Right lobe of liver (tissue), 6 donors: ENCODE measurements around the gene HOXB5. TPM values are rescaled to one million over a fixed set of nuclear protein-coding genes. Genes with fewer than 3 reads are reported as not detected.
A peak's percentile ranks its signal among the peaks of the same experiment; 100 is the strongest.

Experiments
- ATAC-seq, 4 donors: fragments of 200-7000 bp; cut with Tn5 transposase; one replicate each; pipeline ENCODE4 v1.9.1; 2020; ENCODE audit warnings: mild to moderate bottlenecking in 4 of 4, moderate library complexity in 4 of 4
- DNase-seq, 3 donors: peaks; one replicate each; pipeline ENCODE4 v3.0.0-alpha.2; 2020
- H3K27ac ChIP-seq, 3 donors: fragments of 200-600 bp; one replicate each; pipeline ENCODE4 v1.8.0; 2022
- H3K27me3 ChIP-seq, 2 donors: fragments of 200-600 bp; one replicate each; pipeline ENCODE4 v1.8.0; 2022
- H3K36me3 ChIP-seq, 4 donors: fragments of 200-600 bp; sonication (generic) in 1 of 4; one replicate each; pipeline versions ENCODE4 v1.5.1 to v1.8.0; 2017 to 2022; ENCODE audit warnings: control low read depth in 1 of 4
- H3K4me1 ChIP-seq, 4 donors: fragments of 200-600 bp; sonication (generic) in 1 of 4; one replicate each; pipeline versions ENCODE4 v1.5.1 to v1.8.0; 2017 to 2022; ENCODE audit warnings: control low read depth in 1 of 4
- H3K4me3 ChIP-seq, 3 donors: fragments of 200-600 bp; one replicate each; pipeline ENCODE4 v1.8.0; 2022
- H3K9me3 ChIP-seq, 4 donors: fragments of 200-600 bp; sonication (generic) in 1 of 4; one replicate each; pipeline versions ENCODE4 v1.5.1 to v1.8.0; 2017 to 2022; ENCODE audit warnings: control low read depth in 1 of 4
- POLR2A ChIP-seq: fragments of 450-650 bp; IDR thresholded peaks from one replicate; pipeline ENCODE4 v1.6.1; 2017; ENCODE audit warnings: antibody characterized with exemption, mild to moderate bottlenecking
- WGBS: methylation state at CpG from one replicate; pipeline ENCODE4 v1.1.6; 2018; ENCODE audit warnings: low coverage, low lambda C conversion rate; ENCODE audit not compliant: insufficient coverage; ENCODE audit errors: missing lambda C conversion rate; 5-methylcytosine and 5-hydroxymethylcytosine counted together
- intact Hi-C, 2 donors: fragments of 100-400 bp; cut with DNase I; formaldehyde crosslinking; loops; one replicate each; pipeline versions ENCODE4 v1.11.2 to v1.14.1; 2022
- total RNA-seq, 6 experiments: library from RNA; depleted of rRNA in 2 of 6; stranded (reverse); fragments of >200 nt in 2 of 6; fragmentation: NEBNext Ultra II Directional in 3 of 6; extraction: Animal tissue kit (Norgen Biotek cat#: 25700) in 3 of 6; gene quantifications; one replicate each; pipeline versions ENCODE4 v1.1.0 to v1.2.4, GENCODE V29; 2016 to 2023
- TF ChIP-seq, protein P1 (sequence below), 4 donors: fragments of 200-600 bp in 3 of 4; fragments of 450-650 bp in 1 of 4; IDR thresholded peaks; one replicate each; pipeline versions ENCODE4 v1.5.1 to v1.8.0; 2016 to 2022; ENCODE audit warnings: antibody characterized with exemption in 4 of 4, mild to moderate bottlenecking in 2 of 4
- donor health status: DM: no; HTN: yes; CAD: no.
- donor health status: DM: no; HTN: no; CAD: no.
- donor health status: DM: no; HTN: no; CAD: no.
- donor health status: DM: no; HTN: yes; CAD: no.
- donor health status: DM: no; HTN: yes; CAD: no.

HOXB5 gene
- total RNA-seq, 6 experiments from 2014 or later, result 0.11 to 0.29 (median 0.19) TPM; not detected in 1

DNA sequence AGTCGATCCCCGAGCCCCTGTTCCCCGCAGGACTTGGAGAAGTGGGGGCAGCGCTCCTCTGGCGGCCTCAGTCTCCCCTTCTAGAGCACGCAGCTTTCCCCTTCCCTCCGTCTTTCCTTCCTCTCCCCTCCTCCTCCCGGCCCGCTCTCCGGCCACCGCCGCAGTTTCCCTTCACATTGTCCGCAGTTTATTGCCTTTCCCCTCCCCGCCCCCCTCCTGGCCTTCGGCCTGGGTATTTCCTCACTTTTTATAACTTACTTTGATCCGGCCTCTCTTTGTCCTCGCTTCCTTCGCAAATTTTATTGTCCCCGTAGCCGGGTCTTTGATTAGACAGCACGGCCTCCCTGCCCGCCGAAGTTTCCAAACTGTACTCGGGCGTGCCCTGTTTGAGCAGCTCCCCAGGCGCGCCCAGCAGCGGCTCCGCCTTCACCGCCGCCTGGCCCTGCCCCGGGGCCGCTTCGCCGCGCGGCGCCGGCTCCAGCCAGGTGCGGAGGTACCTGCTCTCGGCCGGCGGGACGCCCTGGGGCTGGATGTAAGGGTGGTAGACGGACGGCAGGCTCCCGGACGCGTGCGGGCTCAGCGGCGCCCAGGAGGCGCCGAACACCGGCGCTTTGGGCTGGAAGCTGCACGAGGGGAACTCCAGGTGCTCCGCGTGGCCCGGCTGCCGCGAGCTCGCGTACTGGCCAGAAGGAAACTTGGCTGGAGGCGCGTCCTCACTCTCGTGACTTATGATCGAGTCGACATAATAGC, 32.1 kb upstream of the HOXB5 start:
- Histone ChIP-seq H3K27me3 (peaks cover 35 to 72% of the 10 kb centered on the region in 2 donors), H3K4me1 (peaks cover 0 to 17% (median 2%) of the 10 kb centered on the region in 4 donors), H3K36me3 (no peaks in the 10 kb centered on the region), H3K4me3 (peak overlapping the region in 2 of 3 donors; percentile 9 to 31), H3K9me3 (no peaks in the 10 kb centered on the region), H3K27ac (no peak overlapping the region)
- ATAC-seq (peak; percentile 54 to 60 (median 56)), DNase-seq (no peak)
- TF ChIP-seq, protein P1, sequence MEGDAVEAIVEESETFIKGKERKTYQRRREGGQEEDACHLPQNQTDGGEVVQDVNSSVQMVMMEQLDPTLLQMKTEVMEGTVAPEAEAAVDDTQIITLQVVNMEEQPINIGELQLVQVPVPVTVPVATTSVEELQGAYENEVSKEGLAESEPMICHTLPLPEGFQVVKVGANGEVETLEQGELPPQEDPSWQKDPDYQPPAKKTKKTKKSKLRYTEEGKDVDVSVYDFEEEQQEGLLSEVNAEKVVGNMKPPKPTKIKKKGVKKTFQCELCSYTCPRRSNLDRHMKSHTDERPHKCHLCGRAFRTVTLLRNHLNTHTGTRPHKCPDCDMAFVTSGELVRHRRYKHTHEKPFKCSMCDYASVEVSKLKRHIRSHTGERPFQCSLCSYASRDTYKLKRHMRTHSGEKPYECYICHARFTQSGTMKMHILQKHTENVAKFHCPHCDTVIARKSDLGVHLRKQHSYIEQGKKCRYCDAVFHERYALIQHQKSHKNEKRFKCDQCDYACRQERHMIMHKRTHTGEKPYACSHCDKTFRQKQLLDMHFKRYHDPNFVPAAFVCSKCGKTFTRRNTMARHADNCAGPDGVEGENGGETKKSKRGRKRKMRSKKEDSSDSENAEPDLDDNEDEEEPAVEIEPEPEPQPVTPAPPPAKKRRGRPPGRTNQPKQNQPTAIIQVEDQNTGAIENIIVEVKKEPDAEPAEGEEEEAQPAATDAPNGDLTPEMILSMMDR (IDR thresholded peaks at IDR 0.05), result no peak
- TF ChIP-seq POLR2A, result no peak
- intact Hi-C loops, result no loop called here
- 2% methylated on average over 37 of the region's 69 CpGs for WGBS

GRCh38 chr17:48624544-48625494, 31.2 kb upstream of the HOXB5 start:
- ATAC-seq (peak; percentile 28 to 58 (median 40)), DNase-seq (no peak)
- WGBS, result 3% methylated on average over 17 of the region's 66 CpGs
- intact Hi-C loops, result no loop called here
- H3K4me1 ChIP-seq, result peaks cover 0 to 17% (median 2%) of the 10 kb centered on the region in 4 donors
- H3K36me3 ChIP-seq, result no peaks in the 10 kb centered on the region
- peak overlapping the region in 1 of 3 donors; percentile 9 for H3K4me3 ChIP-seq
- H3K9me3 ChIP-seq, result no peaks in the 10 kb centered on the region
- peaks cover 34 to 73% of the 10 kb centered on the region in 2 donors for H3K27me3 ChIP-seq
- TF ChIP-seq, protein P1 (IDR thresholded peaks at IDR 0.05), result no peak
- no peak overlapping the region for H3K27ac ChIP-seq

- TF ChIP-seq, protein P1 (IDR thresholded peaks at IDR 0.05), result no peak
- TF ChIP-seq POLR2A, result no peak
- Histone ChIP-seq H3K36me3 (no peaks in the 10 kb centered on the region), H3K4me3 (no peak overlapping the region), H3K9me3 (no peaks in the 10 kb centered on the region), H3K4me1 (peaks cover 0 to 17% (median 2%) of the 10 kb centered on the region in 4 donors), H3K27ac (no peak overlapping the region), H3K27me3 (peaks cover 29 to 71% of the 10 kb centered on the region in 2 donors)
- intact Hi-C loops, result no loop called here
- DNase-seq (no peak), ATAC-seq (no peak)
- WGBS, result 19% methylated on average over 5 of the region's 5 CpGs
Observed at GRCh38 chr17:48624118-48624517, 30.5 kb upstream of the HOXB5 start.

DNA sequence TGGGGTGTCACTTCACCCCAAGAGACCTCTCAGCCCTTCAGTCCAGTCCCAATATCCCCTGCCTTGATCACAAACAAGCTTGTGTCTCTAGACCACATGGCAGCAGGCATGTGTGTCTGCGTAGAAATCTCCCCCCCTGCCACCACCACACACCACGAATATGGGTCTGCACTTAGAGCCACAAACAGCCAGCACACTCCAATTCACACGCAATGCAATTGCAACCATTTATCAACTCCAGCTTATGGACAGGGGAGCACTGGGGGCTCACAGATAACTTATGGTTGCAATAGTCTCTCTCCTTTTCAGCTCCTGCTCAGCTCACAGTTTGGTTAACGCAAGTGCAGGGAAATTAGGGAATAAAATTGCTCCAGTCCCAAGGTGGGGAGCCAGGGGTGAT, 30.0 kb upstream of the HOXB5 start:
- TF ChIP-seq POLR2A, result no peak
- TF ChIP-seq, protein P1 (IDR thresholded peaks at IDR 0.05), result no peak
- WGBS, result 18% methylated on average over 4 of the region's 4 CpGs
- Histone ChIP-seq H3K27me3 (peaks cover 29 to 69% of the 10 kb centered on the region in 2 donors), H3K4me3 (no peak overlapping the region), H3K9me3 (no peaks in the 10 kb centered on the region), H3K36me3 (no peaks in the 10 kb centered on the region), H3K27ac (no peak overlapping the region), H3K4me1 (peaks cover 0 to 17% (median 2%) of the 10 kb centered on the region in 4 donors)
- intact Hi-C loops, result no loop called here
- no peak for ATAC-seq
- DNase-seq, result no peak
